SU-DHL-6 (cell line): ENCODE results near the gene NHS.

ENCODE experiments used
- H2AFZ ChIP-seq: fragments of 200-600 bp; sonication (generic); 2 replicates; pipeline ENCODE4 v1.6.1; 2014; ENCODE audit warnings: low read depth, mild to moderate bottlenecking, moderate library complexity, mixed read lengths, antibody characterized with exemption, low read length; ENCODE audit not compliant: severe bottlenecking
- H3F3A ChIP-seq: fragments of 200-600 bp; shearing (Covaris generic); 2 replicates; pipeline ENCODE4 v1.6.0; 2016; ENCODE audit warnings: antibody characterized with exemption, mild to moderate bottlenecking; ENCODE audit not compliant: insufficient read depth
- H3K27ac ChIP-seq: fragments of 200-600 bp; sonication (generic); 2 replicates; pipeline ENCODE4 v1.5.1; 2016; ENCODE audit warnings: low read depth, mild to moderate bottlenecking, low read length, moderate library complexity, mixed read lengths
- H3K27me3 ChIP-seq: fragments of 200-600 bp; sonication (generic), shearing (Covaris generic); 2 replicates; pipeline ENCODE4 v1.6.0; 2014; ENCODE audit warnings: mild to moderate bottlenecking, low read length
- H3K36me3 ChIP-seq: fragments of 200-600 bp; sonication (generic); 2 replicates; pipeline ENCODE4 v1.6.1; 2014; ENCODE audit warnings: mild to moderate bottlenecking, low read length, mixed read lengths
- H3K4me2 ChIP-seq: fragments of 300-600, 200-600 bp; shearing (Covaris generic), sonication (generic); 2 replicates; pipeline ENCODE4 v1.6.0; 2014; ENCODE audit warnings: low read length, low read depth, mild to moderate bottlenecking; ENCODE audit not compliant: poor library complexity, severe bottlenecking
- H3K4me3 ChIP-seq: fragments of 200-600 bp; sonication (generic); 2 replicates; pipeline ENCODE4 v1.5.1; 2014; ENCODE audit warnings: antibody characterized with exemption, low read length, mild to moderate bottlenecking, mixed read lengths; ENCODE audit not compliant: insufficient read depth, poor library complexity, severe bottlenecking
- H3K79me2 ChIP-seq: fragments of 200-600 bp; sonication (generic); 2 replicates; pipeline ENCODE4 v1.6.1; 2014; ENCODE audit warnings: mild to moderate bottlenecking, low read length, moderate library complexity; ENCODE audit not compliant: insufficient read depth
- H3K9ac ChIP-seq: fragments of 200-600 bp; sonication (generic); 2 replicates; pipeline ENCODE4 v1.7.0; 2014; ENCODE audit warnings: mild to moderate bottlenecking, low read length
- H3K9me2 ChIP-seq: fragments of 200-600 bp; sonication (generic); replicated peaks from 2 replicates; pipeline ENCODE4 v1.6.1; 2014; ENCODE audit warnings: low read length; ENCODE audit not compliant: insufficient read depth
- H3K9me3 ChIP-seq: fragments of 200-600 bp; sonication (generic); 2 replicates; pipeline ENCODE4 v1.6.1; 2014; ENCODE audit warnings: low read length, mixed read lengths; ENCODE audit not compliant: insufficient read depth
- H4K20me1 ChIP-seq: fragments of 200-600 bp; sonication (generic); 2 replicates; pipeline ENCODE4 v1.6.1; 2014; ENCODE audit warnings: low read depth, mild to moderate bottlenecking, antibody characterized with exemption, low read length, moderate library complexity, mixed read lengths
- EZH2phosphoT487 ChIP-seq: fragments of 200-600 bp; sonication (generic), shearing (Covaris generic); conservative IDR thresholded peaks from 2 replicates; pipeline ENCODE4 v1.6.1; 2018; ENCODE audit warnings: mild to moderate bottlenecking, antibody characterized with exemption, low read length, moderate library complexity, mixed read lengths
- TF ChIP-seq, protein P1 (sequence below): fragments of 200-600 bp; sonication (generic); IDR thresholded peaks from one replicate; pipeline ENCODE4 v1.5.1; 2017; ENCODE audit warnings: antibody characterized with exemption, mild to moderate bottlenecking, low read length, moderate library complexity; ENCODE audit not compliant: insufficient read depth, poor library complexity, severe bottlenecking

The NHS gene

DNA sequence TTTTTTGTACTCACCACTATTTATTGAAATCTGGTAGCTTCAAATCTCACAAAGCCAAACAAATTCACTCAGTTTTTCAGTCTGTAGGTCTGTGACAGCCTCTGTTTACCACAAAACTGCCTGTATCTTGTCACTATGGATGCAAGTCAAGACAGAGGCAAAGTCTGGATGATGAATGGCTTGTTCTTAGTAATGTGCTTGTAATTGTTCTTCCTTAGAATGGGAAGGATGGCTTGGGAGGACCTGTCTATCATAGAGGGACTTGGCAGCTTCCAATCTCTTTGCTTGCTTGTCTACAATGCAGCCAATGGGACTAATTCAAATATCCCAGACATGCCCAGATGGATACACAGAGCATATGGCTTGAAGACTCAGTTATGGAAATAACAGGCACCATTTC is 221.1 kb downstream of the NHS start:
- H3K9me2 ChIP-seq, result no peaks in the 10 kb centered on the region
- H3K79me2 ChIP-seq, result no peaks in the 10 kb centered on the region
- H3K27ac ChIP-seq, result no peak overlapping the region
- H3K9me3 ChIP-seq, result no peaks in the 10 kb centered on the region
- H3K4me2 ChIP-seq, result no peak overlapping the region
- H3K9ac ChIP-seq, result no peak overlapping the region
- H2AFZ ChIP-seq, result no peak overlapping the region
- no peak overlapping the region for H3K4me3 ChIP-seq
- TF ChIP-seq, protein P1, sequence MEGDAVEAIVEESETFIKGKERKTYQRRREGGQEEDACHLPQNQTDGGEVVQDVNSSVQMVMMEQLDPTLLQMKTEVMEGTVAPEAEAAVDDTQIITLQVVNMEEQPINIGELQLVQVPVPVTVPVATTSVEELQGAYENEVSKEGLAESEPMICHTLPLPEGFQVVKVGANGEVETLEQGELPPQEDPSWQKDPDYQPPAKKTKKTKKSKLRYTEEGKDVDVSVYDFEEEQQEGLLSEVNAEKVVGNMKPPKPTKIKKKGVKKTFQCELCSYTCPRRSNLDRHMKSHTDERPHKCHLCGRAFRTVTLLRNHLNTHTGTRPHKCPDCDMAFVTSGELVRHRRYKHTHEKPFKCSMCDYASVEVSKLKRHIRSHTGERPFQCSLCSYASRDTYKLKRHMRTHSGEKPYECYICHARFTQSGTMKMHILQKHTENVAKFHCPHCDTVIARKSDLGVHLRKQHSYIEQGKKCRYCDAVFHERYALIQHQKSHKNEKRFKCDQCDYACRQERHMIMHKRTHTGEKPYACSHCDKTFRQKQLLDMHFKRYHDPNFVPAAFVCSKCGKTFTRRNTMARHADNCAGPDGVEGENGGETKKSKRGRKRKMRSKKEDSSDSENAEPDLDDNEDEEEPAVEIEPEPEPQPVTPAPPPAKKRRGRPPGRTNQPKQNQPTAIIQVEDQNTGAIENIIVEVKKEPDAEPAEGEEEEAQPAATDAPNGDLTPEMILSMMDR, result no peak
- TF ChIP-seq EZH2phosphoT487, result no peak
- no peaks in the 10 kb centered on the region for H3K36me3 ChIP-seq
- no peaks in the 10 kb centered on the region for H3F3A ChIP-seq
- no peaks in the 10 kb centered on the region for H4K20me1 ChIP-seq
- no peaks in the 10 kb centered on the region for H3K27me3 ChIP-seq

DNA sequence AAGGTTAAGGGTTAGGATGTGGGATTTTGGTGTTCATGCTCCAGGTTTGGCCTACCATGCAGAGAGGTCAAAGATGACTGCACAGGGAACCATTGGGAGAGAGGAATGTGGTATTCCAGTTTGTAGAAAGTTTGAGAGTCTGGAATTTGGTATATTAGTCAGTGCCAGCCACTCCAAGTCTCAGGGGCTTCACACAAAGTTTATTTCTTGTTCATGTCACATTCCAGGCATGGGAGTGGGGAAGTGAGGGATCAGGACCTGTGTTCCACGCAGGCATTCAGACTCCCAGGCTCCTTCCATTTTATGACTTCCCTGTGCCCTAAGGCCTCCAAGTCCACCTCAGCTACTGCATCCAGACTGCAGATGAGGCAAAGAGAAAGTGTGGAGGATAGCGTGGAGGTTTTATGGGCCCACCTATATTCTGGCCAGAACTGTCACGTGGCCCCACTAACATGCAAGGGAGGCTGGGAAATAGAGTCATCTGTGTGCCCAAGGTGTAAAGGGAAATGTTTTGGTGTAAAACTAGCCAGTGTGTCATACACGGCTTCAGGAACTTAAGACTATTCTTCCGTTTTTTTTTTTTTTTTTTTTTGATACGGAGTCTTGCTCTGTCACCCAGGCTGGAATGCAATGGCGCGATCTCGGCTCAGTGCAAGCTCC is 221.7 kb downstream of the NHS start:
- Histone ChIP-seq H3K27me3 (no peaks in the 10 kb centered on the region), H3K4me3 (no peak overlapping the region), H3K4me2 (no peak overlapping the region), H3K9me3 (no peaks in the 10 kb centered on the region), H3F3A (no peaks in the 10 kb centered on the region), H3K36me3 (no peaks in the 10 kb centered on the region), H3K79me2 (no peaks in the 10 kb centered on the region), H3K9me2 (no peaks in the 10 kb centered on the region), H3K9ac (no peak overlapping the region), H4K20me1 (no peaks in the 10 kb centered on the region), H2AFZ (no peak overlapping the region), H3K27ac (no peak overlapping the region)
- TF ChIP-seq EZH2phosphoT487, result no peak
- TF ChIP-seq, protein P1, result no peak

DNA sequence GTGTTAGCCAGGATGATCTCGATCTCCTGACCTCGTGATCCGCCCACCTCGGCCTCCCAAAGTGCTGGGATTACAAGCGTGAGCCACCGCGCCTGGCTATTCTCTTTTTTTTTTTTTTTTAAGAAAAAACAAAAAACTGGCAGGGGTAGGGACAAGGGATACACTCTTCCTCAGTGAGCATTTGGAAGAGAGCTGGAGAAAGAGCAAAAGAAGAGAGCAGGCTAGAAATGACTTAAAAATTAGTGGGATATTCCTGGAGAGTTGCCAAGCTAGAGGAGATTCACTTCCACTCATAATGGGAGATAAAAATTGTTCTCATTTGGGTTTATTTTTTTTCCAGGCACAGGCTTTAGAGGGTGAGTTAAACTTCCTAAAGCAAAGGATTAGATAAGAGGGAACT is 222.3 kb downstream of the NHS start:
- H4K20me1 ChIP-seq, result no peaks in the 10 kb centered on the region
- no peaks in the 10 kb centered on the region for H3K36me3 ChIP-seq
- H3K4me2 ChIP-seq, result no peak overlapping the region
- H2AFZ ChIP-seq, result no peak overlapping the region
- H3K9me2 ChIP-seq, result no peaks in the 10 kb centered on the region
- H3K4me3 ChIP-seq, result no peak overlapping the region
- no peaks in the 10 kb centered on the region for H3K79me2 ChIP-seq
- no peaks in the 10 kb centered on the region for H3F3A ChIP-seq
- H3K9me3 ChIP-seq, result no peaks in the 10 kb centered on the region
- TF ChIP-seq EZH2phosphoT487, result no peak
- TF ChIP-seq, protein P1, result no peak
- no peak overlapping the region for H3K9ac ChIP-seq
- no peaks in the 10 kb centered on the region for H3K27me3 ChIP-seq
- no peak overlapping the region for H3K27ac ChIP-seq
